ENCODE results near the gene SRCIN1.

GRCh38 chr17:38557836-38558727 lies 47.7 kb downstream of the SRCIN1 start:
- TF ChIP-seq CTCF (conservative IDR thresholded peaks at IDR 0.05) (peak; percentile 78), EZH2 (IDR thresholded peaks at IDR 0.05; ENCODE audit: low read depth) (no peak)

All from PC-9 (cell line).